Heart right ventricle (tissue), 16 donors: Measurements from ENCODE around the gene NSUN2. TPM values are rescaled to one million over a fixed set of nuclear protein-coding genes. Genes with fewer than 3 reads are reported as not detected.
"Not testable (repeated sequence)": the region's sequence is repeated elsewhere in the genome, so short reads cannot be mapped to it uniquely, and the experiment has no call there.

Experiments
- ATAC-seq, 8 donors: fragments of 200-7000 bp; cut with Tn5 transposase; one replicate each; pipeline ENCODE4 v1.9.1; 2020; ENCODE audit warnings: mild to moderate bottlenecking in 8 of 8, moderate library complexity in 8 of 8, moderate number of reproducible peaks in 1 of 8
- DNase-seq, 2 donors: peaks; one replicate each; pipeline ENCODE4 v3.0.0-alpha.2; 2020
- H3K27ac ChIP-seq, 10 donors: fragments of 200-600 bp; sonication (generic) in 2 of 10; one replicate each; pipeline versions ENCODE4 v1.5.0 to v1.8.0; 2020 to 2022; ENCODE audit warnings: mild to moderate bottlenecking in 3 of 10
- H3K27me3 ChIP-seq, 7 donors: fragments of 200-600 bp; one replicate each; pipeline ENCODE4 v1.8.0; 2021 to 2022; ENCODE audit warnings: mild to moderate bottlenecking in 2 of 7
- H3K36me3 ChIP-seq, 9 donors: fragments of 200-600 bp; sonication (generic) in 1 of 9; one replicate each; pipeline versions ENCODE4 v1.5.0 to v1.8.0; 2020 to 2022; ENCODE audit warnings: mild to moderate bottlenecking in 2 of 9
- H3K4me1 ChIP-seq, 9 donors: fragments of 200-600 bp; sonication (generic) in 1 of 9; one replicate each; pipeline versions ENCODE4 v1.5.0 to v1.8.0; 2020 to 2022; ENCODE audit warnings: mild to moderate bottlenecking in 4 of 9
- H3K4me3 ChIP-seq, 10 donors: fragments of 200-600 bp; sonication (generic) in 2 of 10; one replicate each; pipeline versions ENCODE4 v1.5.0 to v1.8.0; 2020 to 2022; ENCODE audit warnings: mild to moderate bottlenecking in 7 of 10, moderate library complexity in 2 of 10
- H3K9me3 ChIP-seq, 11 donors: fragments of 200-600 bp in 10 of 11; sonication (generic) in 2 of 11; one replicate each; pipeline versions ENCODE4 v1.5.0 to v1.8.0; 2013 to 2022; ENCODE audit warnings: mild to moderate bottlenecking in 2 of 11, control low read depth in 1 of 11, moderate library complexity in 1 of 11
- WGBS, 2 donors: extraction: QIAGEN DNeasy Blood & Tissue Kit; methylation state at CpG; one replicate each; pipeline ENCODE4 v1.1.7; 2013; ENCODE audit warnings: inconsistent platforms in 1 of 2; 5-methylcytosine and 5-hydroxymethylcytosine counted together
- intact Hi-C, 10 donors: fragments of 100-400 bp; cut with DNase I; formaldehyde crosslinking; loops; one replicate each; pipeline versions ENCODE4 v1.11.1 to v1.14.2; 2022
- polyA plus RNA-seq, 2 donors: library from polyadenylated mRNA; stranded (reverse); fragments of 200-250 nt; gene quantifications; one replicate each; pipeline ENCODE4 v1.2.3, GENCODE V29; 2013
- total RNA-seq, 10 donors: library from RNA; stranded (reverse); fragmentation: NEBNext Ultra II Directional in 3 of 10; extraction: Animal tissue kit (Norgen Biotek cat#: 25700) in 3 of 10; gene quantifications; one replicate each; pipeline versions ENCODE4 v1.2.1 to v1.2.4, GENCODE V29; 2021 to 2023
- TF ChIP-seq, protein P1 (sequence below), 9 donors: fragments of 200-600 bp; sonication (generic) in 2 of 9; IDR thresholded peaks; one replicate each; pipeline versions ENCODE4 v1.5.0 to v1.8.0; 2021 to 2022; ENCODE audit warnings: antibody characterized with exemption in 9 of 9, mild to moderate bottlenecking in 5 of 9, moderate library complexity in 1 of 9
- donor health status: Arrhythmogenic right ventricular cardiomyopathy.
- donor health status: ischemic (EF 13 %, LVEDD 7.1; RV severe dilation, severe dysfunction).
- donor health status: healthy with polysubstance abuse.
- donor health status: DM: no; HTN: yes; CAD: no.
- donor health status: DM: no; HTN: no; CAD: no.
- donor health status: ischemic (EF 25% LVEDD 6.9; RV normal size, moderate dysfunction).
- donor health status: ischemic (EF 25% LVEDD 5.7; RV mildly dilated, moderate dysfunction).
- donor health status: healthy.
- donor health status: DM: yes; HTN: yes; CAD: no.
- donor health status: Ischemic cardiomyopathy.
- donor health status: ischemic (EF 35%, LVEDD 5.7; RV mildly dilated, moderate dysfunction).
- donor health status: nonischemic (EF 11% LVEDD 7.7; RV severe dilation, severe dysfunction).
- donor health status: DM: yes; HTN: yes; CAD: no.
- donor health status: PGD.
- donor health status: ischemic (EF 29% LVEDD 5.4; RV normal size, mild dysfunction).
- donor health status: nonischemic (EF 23%, LVEDD 6.1; RV moderate dilation, normal function).

The NSUN2 gene
- total and polyA plus RNA-seq, 12 donors: 27.9 to 42.6 (median 34.9) TPM

GRCh38 chr5:6655432-6655831 lies 22.6 kb upstream of the NSUN2 start:
- intact Hi-C loops: no loop called here
- no peak overlapping the region for H3K27ac ChIP-seq
- WGBS, 2 donors: 97% methylated on average over 8 of the region's 8 CpGs
- DNase-seq: no peak
- peaks cover 0 to 75% (median 23%) of the 10 kb centered on the region in 9 donors for H3K36me3 ChIP-seq
- no peak for ATAC-seq
- no peaks in the 10 kb centered on the region for H3K27me3 ChIP-seq
- H3K4me1 ChIP-seq: no peaks in the 10 kb centered on the region
- peaks cover 0 to 23% (median 14%) of the 10 kb centered on the region in 11 donors for H3K9me3 ChIP-seq
- TF ChIP-seq, protein P1, sequence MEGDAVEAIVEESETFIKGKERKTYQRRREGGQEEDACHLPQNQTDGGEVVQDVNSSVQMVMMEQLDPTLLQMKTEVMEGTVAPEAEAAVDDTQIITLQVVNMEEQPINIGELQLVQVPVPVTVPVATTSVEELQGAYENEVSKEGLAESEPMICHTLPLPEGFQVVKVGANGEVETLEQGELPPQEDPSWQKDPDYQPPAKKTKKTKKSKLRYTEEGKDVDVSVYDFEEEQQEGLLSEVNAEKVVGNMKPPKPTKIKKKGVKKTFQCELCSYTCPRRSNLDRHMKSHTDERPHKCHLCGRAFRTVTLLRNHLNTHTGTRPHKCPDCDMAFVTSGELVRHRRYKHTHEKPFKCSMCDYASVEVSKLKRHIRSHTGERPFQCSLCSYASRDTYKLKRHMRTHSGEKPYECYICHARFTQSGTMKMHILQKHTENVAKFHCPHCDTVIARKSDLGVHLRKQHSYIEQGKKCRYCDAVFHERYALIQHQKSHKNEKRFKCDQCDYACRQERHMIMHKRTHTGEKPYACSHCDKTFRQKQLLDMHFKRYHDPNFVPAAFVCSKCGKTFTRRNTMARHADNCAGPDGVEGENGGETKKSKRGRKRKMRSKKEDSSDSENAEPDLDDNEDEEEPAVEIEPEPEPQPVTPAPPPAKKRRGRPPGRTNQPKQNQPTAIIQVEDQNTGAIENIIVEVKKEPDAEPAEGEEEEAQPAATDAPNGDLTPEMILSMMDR (IDR thresholded peaks at IDR 0.05): no peak
- H3K4me3 ChIP-seq: no peak overlapping the region

DNA sequence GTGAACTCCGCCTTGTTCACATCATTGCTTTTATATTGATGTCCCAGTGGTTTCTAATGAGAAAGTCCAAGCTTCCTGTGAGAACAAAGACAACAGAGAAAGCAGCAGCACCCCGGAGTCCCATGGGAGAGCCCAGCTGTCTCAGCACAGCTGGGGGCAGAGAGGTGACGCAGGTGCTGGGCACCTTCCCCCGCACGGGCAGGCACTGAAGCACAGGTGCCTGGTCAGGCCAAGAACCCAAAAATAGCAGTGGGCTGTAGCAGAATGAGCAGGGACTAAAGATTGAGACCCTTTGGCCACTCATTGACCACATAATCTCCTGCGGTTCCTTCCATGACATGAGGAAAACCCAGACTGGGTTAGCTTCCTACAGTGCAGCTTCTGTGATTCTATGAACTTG lies 19.2 kb upstream of the NSUN2 start:
- Histone ChIP-seq H3K9me3 (peaks cover 0 to 26% (median 12%) of the 10 kb centered on the region in 11 donors), H3K27ac (no peak overlapping the region), H3K36me3 (peaks cover 0 to 45% (median 16%) of the 10 kb centered on the region in 9 donors), H3K27me3 (no peaks in the 10 kb centered on the region), H3K4me3 (no peak overlapping the region), H3K4me1 (no peaks in the 10 kb centered on the region)
- ATAC-seq: no peak
- TF ChIP-seq, protein P1 (IDR thresholded peaks at IDR 0.05): no peak
- intact Hi-C loops: no loop called here
- no peak for DNase-seq
- 78 to 87% methylated on average over 6 of the region's 6 CpGs for WGBS, 2 donors

- Histone ChIP-seq H3K4me1 (peaks cover 0 to 4% (median 0%) of the 10 kb centered on the region in 9 donors), H3K27me3 (no peaks in the 10 kb centered on the region), H3K27ac (no peak overlapping the region), H3K36me3 (peaks cover 0 to 29% (median 0%) of the 10 kb centered on the region in 9 donors), H3K9me3 (peaks cover 0 to 10% (median 0%) of the 10 kb centered on the region in 11 donors), H3K4me3 (no peak overlapping the region)
- 93 to 98% methylated on average over 9 of the region's 9 CpGs for WGBS, 2 donors
- no peak for ATAC-seq
- no peak for DNase-seq
- TF ChIP-seq, protein P1 (IDR thresholded peaks at IDR 0.05): no peak
- intact Hi-C loops: no loop called here
These were observed 16.8 kb upstream of the NSUN2 start for GRCh38 chr5:6649681-6650080.

- H3K27ac ChIP-seq: no peak overlapping the region
- TF ChIP-seq, protein P1 (IDR thresholded peaks at IDR 0.05): no peak
- H3K36me3 ChIP-seq: peaks cover 0 to 25% (median 0%) of the 10 kb centered on the region in 9 donors
- peaks cover 0 to 10% (median 0%) of the 10 kb centered on the region in 11 donors for H3K9me3 ChIP-seq
- H3K4me3 ChIP-seq: no peak overlapping the region
- intact Hi-C loops: no loop called here
- no peak for ATAC-seq
- H3K27me3 ChIP-seq: no peaks in the 10 kb centered on the region
- no peak for DNase-seq
- WGBS, 2 donors: 61 to 73% methylated on average over 10 of the region's 10 CpGs
- H3K4me1 ChIP-seq: peaks cover 0 to 4% (median 0%) of the 10 kb centered on the region in 9 donors
These were observed 16.3 kb upstream of the NSUN2 start for GRCh38 chr5:6649186-6649585.

DNA sequence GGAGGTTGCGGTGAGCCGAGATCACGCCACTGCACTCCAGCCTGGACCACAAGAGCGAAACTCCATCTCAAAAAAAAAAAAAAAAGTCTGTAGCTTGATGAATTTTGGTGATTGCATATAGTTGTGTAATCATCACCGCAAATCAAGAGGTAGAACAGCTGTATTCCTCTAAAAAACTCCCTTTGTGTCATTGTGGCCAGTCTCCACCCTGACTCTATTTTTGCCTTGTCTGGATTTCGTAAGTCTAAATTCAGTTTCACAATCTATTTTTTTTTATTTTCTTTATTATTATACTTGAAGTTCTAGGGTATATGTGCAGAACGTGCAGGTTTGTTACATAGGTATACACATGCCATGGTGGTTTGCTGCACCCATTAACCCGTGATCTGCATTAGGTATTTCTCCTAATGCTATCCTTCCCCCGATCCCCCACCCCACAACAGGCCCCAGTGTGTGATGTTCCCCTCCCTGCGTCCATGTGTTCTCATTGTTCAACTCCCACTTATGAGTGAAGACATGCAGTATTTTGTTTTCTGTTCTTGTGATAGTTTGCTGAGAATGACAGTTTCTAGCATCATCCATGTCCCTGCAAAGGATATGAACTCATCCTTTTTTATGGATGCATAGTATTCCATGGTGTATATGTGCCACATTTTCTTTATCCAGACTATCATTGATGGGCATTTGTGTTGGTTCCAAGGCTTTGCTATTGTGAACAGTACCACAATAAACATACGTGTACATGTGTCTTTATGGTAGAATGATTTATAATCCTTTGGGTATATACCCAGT lies 12.9 kb upstream of the NSUN2 start:
- H3K27ac ChIP-seq, DNase-seq, intact Hi-C loops, ATAC-seq, H3K4me3 ChIP-seq, H3K4me1 ChIP-seq, H3K27me3 ChIP-seq, H3K36me3 ChIP-seq: not testable (repeated sequence)
- WGBS, 2 donors: 93 to 96% methylated on average over 11 of the region's 11 CpGs
- H3K9me3 ChIP-seq: peaks cover 0 to 10% (median 0%) of the 10 kb centered on the region in 11 donors
